Loucy (cell line): ENCODE data around the gene CLDND2.

Experiments used
- EZH2phosphoT487 ChIP-seq: fragments of 200-600 bp; IDR thresholded peaks from 2 replicates; pipeline ENCODE4 v1.6.1; 2018; ENCODE audit warnings: antibody characterized with exemption, mild to moderate bottlenecking, moderate library complexity, borderline replicate concordance
- TF ChIP-seq, protein P1 (sequence below): fragments of 200-600 bp; sonication (generic); conservative IDR thresholded peaks from 2 replicates; pipeline ENCODE4 v1.5.1; 2014; ENCODE audit warnings: mild to moderate bottlenecking, antibody characterized with exemption, low read length

DNA sequence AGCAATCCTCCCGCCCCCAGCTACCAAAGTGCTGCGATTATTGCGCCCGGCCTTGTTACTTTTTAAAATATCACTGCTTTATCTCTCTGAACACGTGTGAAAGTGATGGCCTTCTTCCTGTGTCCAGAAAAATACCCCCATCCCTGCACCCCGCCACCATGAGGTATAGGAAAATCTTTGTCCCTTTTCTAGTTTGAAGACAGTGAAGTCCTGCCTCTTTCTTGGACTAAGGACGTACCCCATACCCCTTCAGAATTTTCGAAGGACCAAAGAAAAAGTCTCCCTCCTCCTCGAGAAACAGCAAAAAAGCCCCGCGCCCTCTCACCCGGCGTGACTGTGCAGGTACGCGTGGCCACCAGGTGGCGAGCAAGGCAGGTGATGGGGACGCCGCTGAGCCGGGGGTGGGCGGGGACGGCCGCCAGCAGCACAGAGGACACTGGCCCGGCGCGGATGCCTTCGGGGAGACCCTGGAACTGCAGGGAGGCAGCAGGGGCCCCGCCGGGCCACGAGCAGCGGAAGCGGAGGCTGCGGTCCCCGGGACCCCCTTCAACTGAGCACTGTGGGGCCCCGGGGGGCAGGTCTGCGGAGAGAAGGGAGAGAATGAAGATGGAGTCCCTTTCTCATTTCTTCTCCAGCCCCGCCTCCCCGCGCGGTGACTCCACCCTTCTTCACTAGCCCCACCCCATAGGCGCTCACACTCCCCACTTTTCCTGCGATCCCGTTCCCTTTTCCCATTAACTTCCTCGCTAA, 30.1 kb downstream of the CLDND2 start:
- TF ChIP-seq, protein P1, sequence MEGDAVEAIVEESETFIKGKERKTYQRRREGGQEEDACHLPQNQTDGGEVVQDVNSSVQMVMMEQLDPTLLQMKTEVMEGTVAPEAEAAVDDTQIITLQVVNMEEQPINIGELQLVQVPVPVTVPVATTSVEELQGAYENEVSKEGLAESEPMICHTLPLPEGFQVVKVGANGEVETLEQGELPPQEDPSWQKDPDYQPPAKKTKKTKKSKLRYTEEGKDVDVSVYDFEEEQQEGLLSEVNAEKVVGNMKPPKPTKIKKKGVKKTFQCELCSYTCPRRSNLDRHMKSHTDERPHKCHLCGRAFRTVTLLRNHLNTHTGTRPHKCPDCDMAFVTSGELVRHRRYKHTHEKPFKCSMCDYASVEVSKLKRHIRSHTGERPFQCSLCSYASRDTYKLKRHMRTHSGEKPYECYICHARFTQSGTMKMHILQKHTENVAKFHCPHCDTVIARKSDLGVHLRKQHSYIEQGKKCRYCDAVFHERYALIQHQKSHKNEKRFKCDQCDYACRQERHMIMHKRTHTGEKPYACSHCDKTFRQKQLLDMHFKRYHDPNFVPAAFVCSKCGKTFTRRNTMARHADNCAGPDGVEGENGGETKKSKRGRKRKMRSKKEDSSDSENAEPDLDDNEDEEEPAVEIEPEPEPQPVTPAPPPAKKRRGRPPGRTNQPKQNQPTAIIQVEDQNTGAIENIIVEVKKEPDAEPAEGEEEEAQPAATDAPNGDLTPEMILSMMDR = peak; percentile 84
- no peak for TF ChIP-seq EZH2phosphoT487
